Measurements from ENCODE around the gene UQCC5.

DNA sequence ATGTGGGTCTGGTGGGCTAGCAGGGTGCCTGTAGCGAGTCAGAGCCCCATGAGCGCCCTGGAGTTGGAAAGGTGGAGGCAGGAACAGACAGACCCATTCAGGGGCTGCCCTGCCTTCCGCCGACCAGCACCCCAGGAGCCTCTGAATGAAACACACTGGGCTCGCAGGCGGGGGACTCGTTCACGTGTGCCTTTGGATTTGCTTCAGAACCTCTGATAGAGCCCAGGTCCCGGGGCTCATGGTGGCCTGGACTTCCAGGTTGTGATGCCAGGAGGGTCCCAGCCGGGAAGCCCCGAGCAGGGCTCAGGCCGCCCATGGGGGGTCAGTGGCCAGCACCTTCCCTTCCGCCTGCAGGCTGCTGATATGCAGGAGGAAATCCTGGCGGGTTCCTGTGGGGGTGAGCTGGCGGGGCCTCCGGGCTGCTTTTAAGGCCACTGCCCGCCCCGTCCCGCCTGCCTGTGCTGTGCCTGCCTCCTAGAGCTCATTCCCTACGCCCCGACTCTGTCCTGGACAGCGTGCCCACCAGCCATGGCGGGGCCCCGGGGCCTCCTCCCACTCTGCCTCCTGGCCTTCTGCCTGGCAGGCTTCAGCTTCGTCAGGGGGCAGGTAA is 41.4 kb upstream of the UQCC5 start, which contains the start of gene STAB1:
- TF ChIP-seq SUZ12 (IDR thresholded peaks at IDR 0.05): no peak
- no peak for TF ChIP-seq TARDBP (IDR thresholded peaks at IDR 0.05)
- no peak for TF ChIP-seq FOXK2 (IDR thresholded peaks at IDR 0.05)
- no peak for TF ChIP-seq LEF1 (IDR thresholded peaks at IDR 0.05; ENCODE audit: borderline replicate concordance)
- TF ChIP-seq ELF4 (IDR thresholded peaks at IDR 0.05): no peak
- no peak for TF ChIP-seq FOXM1 (IDR thresholded peaks at IDR 0.05; ENCODE audit: borderline replicate concordance)
- no peak for TF ChIP-seq HDGF (IDR thresholded peaks at IDR 0.05; ENCODE audit: borderline replicate concordance)
- TF ChIP-seq FOXA1 (IDR thresholded peaks at IDR 0.05): no peak
- TF ChIP-seq BHLHE40 (IDR thresholded peaks at IDR 0.05; ENCODE audit: borderline replicate concordance): no peak
- no peak for TF ChIP-seq NFRKB (IDR thresholded peaks at IDR 0.05)
- TF ChIP-seq PKNOX1 (IDR thresholded peaks at IDR 0.05): no peak
- no peak for TF ChIP-seq ARNT (IDR thresholded peaks at IDR 0.05)
- no peak for TF ChIP-seq L3MBTL2 (conservative IDR thresholded peaks at IDR 0.05)
